ENCODE results near the gene CEP112.

DNA sequence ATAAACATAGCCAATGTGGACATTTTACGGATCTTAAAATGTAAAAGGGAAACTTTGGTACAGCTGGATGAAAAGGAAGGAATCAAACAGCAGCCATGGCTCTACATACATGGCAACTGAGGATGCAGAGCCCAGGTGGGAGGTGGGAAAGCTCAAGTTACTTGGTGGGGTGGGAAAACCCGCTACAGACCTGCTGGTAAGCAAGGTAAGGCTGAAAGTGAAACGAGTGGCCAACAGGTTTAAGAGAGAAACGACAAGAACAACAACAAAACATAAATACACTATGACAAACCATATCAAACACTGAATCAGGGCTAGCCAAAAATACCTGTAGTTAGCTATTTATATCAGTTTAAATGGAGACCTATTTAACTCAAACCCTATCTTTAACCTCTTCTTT lies 185.3 kb downstream of the CEP112 start:
- TF ChIP-seq, protein P1, sequence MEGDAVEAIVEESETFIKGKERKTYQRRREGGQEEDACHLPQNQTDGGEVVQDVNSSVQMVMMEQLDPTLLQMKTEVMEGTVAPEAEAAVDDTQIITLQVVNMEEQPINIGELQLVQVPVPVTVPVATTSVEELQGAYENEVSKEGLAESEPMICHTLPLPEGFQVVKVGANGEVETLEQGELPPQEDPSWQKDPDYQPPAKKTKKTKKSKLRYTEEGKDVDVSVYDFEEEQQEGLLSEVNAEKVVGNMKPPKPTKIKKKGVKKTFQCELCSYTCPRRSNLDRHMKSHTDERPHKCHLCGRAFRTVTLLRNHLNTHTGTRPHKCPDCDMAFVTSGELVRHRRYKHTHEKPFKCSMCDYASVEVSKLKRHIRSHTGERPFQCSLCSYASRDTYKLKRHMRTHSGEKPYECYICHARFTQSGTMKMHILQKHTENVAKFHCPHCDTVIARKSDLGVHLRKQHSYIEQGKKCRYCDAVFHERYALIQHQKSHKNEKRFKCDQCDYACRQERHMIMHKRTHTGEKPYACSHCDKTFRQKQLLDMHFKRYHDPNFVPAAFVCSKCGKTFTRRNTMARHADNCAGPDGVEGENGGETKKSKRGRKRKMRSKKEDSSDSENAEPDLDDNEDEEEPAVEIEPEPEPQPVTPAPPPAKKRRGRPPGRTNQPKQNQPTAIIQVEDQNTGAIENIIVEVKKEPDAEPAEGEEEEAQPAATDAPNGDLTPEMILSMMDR (IDR thresholded peaks at IDR 0.05; ENCODE audit: low read depth, low read length) = no peak
- TF ChIP-seq POLR2A (IDR thresholded peaks at IDR 0.05; ENCODE audit: extremely low read depth, insufficient read length) = no peak

All from NB4 (cell line).